ENCODE measurements around the gene ABCG2. TPM values are rescaled to one million over a fixed set of nuclear protein-coding genes. Genes with fewer than 3 reads are reported as not detected.
"Not testable (repeated sequence)": the region's sequence is repeated elsewhere in the genome, so short reads cannot be mapped to it uniquely, and the experiment has no call there.

ABCG2 gene
- total RNA-seq, 1 experiment from 2014 or later: 0.12 TPM

- Mint-ChIP-seq H3K27ac (ENCODE audit: low read depth, unreplicated experiment) (no peak overlapping the region), H3K9me3 (ENCODE audit: unreplicated experiment) (no peaks in the 10 kb centered on the region), H3K27me3 (ENCODE audit: insufficient read depth, unreplicated experiment) (no peaks in the 10 kb centered on the region), H3K4me3 (ENCODE audit: unreplicated experiment) (no peak overlapping the region), H3K4me1 (ENCODE audit: insufficient read depth, unreplicated experiment) (no peaks in the 10 kb centered on the region), H3K36me3 (ENCODE audit: insufficient read depth, unreplicated experiment) (no peaks in the 10 kb centered on the region)
- no peak for TF ChIP-seq CTCF (IDR thresholded peaks at IDR 0.05; ENCODE audit: unreplicated experiment)
- intact Hi-C loops (cut with micrococcal nuclease): no loop called here
- DNase-seq (ENCODE audit: unreplicated experiment): no peak
- BruUV-seq (replicated peaks): no TSS peak
- CTCF ChIA-PET: no interaction called here
- POLR2A ChIA-PET: interaction anchor here (1.2 kb wide), 1 partner anchor 13 kb away, joined by 3 read pairs; no protein-coding TSS in a partner anchor
These were observed 28.4 kb downstream of the ABCG2 start for GRCh38 chr4:88130003-88130402.

DNA sequence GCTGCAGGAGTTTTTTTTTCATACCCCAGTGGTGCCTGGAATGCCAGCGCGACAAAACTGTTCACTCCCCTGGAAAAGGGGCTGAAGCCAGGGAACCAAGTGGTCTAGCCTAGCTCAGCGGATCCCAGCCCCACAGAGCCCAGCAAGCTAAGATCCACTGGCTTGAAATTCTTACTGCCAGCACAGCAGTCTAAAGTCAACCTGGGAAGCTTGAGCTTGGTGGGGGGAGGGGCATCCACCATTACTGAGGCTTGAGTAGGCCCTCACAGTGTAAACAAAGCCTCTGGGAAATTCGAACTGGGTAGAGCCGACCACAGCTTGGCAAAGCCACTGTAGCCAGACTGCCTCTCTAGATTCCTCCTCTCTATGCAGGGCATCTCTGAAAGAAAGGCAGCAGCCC lies 36.2 kb downstream of the ABCG2 start:
- H3K27ac Mint-ChIP-seq (ENCODE audit: low read depth, unreplicated experiment); DNase-seq (ENCODE audit: unreplicated experiment): not testable (repeated sequence)

GRCh38 chr4:88119943-88120342 lies 38.5 kb downstream of the ABCG2 start:
- intact Hi-C loops (cut with micrococcal nuclease): no loop called here
- H3K4me3 Mint-ChIP-seq (ENCODE audit: unreplicated experiment): no peak overlapping the region
- no peaks in the 10 kb centered on the region for H3K27me3 Mint-ChIP-seq (ENCODE audit: insufficient read depth, unreplicated experiment)
- no peaks in the 10 kb centered on the region for H3K4me1 Mint-ChIP-seq (ENCODE audit: insufficient read depth, unreplicated experiment)
- H3K36me3 Mint-ChIP-seq (ENCODE audit: insufficient read depth, unreplicated experiment): no peaks in the 10 kb centered on the region
- H3K9me3 Mint-ChIP-seq (ENCODE audit: unreplicated experiment): peaks cover 32% of the 10 kb centered on the region
- no peak for TF ChIP-seq CTCF (IDR thresholded peaks at IDR 0.05; ENCODE audit: unreplicated experiment)
- ChIA-PET CTCF (interaction anchor here (0.7 kb wide), 1 partner anchor 97 kb away, joined by 3 read pairs; no protein-coding TSS in a partner anchor), POLR2A (interaction anchor here (0.7 kb wide), 1 partner anchor 14 kb away, joined by 3 read pairs; no protein-coding TSS in a partner anchor)
- DNase-seq (ENCODE audit: unreplicated experiment): no peak
- no peak overlapping the region for H3K27ac Mint-ChIP-seq (ENCODE audit: low read depth, unreplicated experiment)
- BruUV-seq (replicated peaks): no TSS peak

More for the DNA sequence above, 36.2 kb downstream of the ABCG2 start:
- H3K27me3 Mint-ChIP-seq (ENCODE audit: insufficient read depth, unreplicated experiment); intact Hi-C loops (cut with micrococcal nuclease); H3K4me3 Mint-ChIP-seq (ENCODE audit: unreplicated experiment); H3K36me3 Mint-ChIP-seq (ENCODE audit: insufficient read depth, unreplicated experiment); CTCF ChIA-PET; H3K4me1 Mint-ChIP-seq (ENCODE audit: insufficient read depth, unreplicated experiment); BruUV-seq (replicated peaks): not testable (repeated sequence)
- peaks cover 32% of the 10 kb centered on the region for H3K9me3 Mint-ChIP-seq (ENCODE audit: unreplicated experiment)
- POLR2A ChIA-PET: interaction anchor here (1.4 kb wide), 1 partner anchor 10 kb away, joined by 6 read pairs; no protein-coding TSS in a partner anchor

GRCh38 chr4:88115587-88115986 lies 42.9 kb downstream of the ABCG2 start:
- Mint-ChIP-seq H3K9me3 (ENCODE audit: unreplicated experiment) (peaks cover 14% of the 10 kb centered on the region), H3K27ac (ENCODE audit: low read depth, unreplicated experiment) (no peak overlapping the region), H3K36me3 (ENCODE audit: insufficient read depth, unreplicated experiment) (no peaks in the 10 kb centered on the region), H3K4me3 (ENCODE audit: unreplicated experiment) (no peak overlapping the region), H3K4me1 (ENCODE audit: insufficient read depth, unreplicated experiment) (no peaks in the 10 kb centered on the region), H3K27me3 (ENCODE audit: insufficient read depth, unreplicated experiment) (no peaks in the 10 kb centered on the region)
- DNase-seq (ENCODE audit: unreplicated experiment): no peak
- no peak for TF ChIP-seq CTCF (IDR thresholded peaks at IDR 0.05; ENCODE audit: unreplicated experiment)
- BruUV-seq (replicated peaks): no TSS peak
- intact Hi-C loops (cut with micrococcal nuclease): no loop called here
- CTCF ChIA-PET: no interaction called here
- POLR2A ChIA-PET: no interaction called here

GRCh38 chr4:88112856-88113255 lies 45.6 kb downstream of the ABCG2 start:
- Mint-ChIP-seq H3K27ac (ENCODE audit: low read depth, unreplicated experiment) (no peak overlapping the region), H3K36me3 (ENCODE audit: insufficient read depth, unreplicated experiment) (no peaks in the 10 kb centered on the region), H3K27me3 (ENCODE audit: insufficient read depth, unreplicated experiment) (no peaks in the 10 kb centered on the region), H3K4me3 (ENCODE audit: unreplicated experiment) (no peak overlapping the region), H3K4me1 (ENCODE audit: insufficient read depth, unreplicated experiment) (no peaks in the 10 kb centered on the region), H3K9me3 (ENCODE audit: unreplicated experiment) (no peaks in the 10 kb centered on the region)
- no TSS peak for BruUV-seq (replicated peaks)
- ChIA-PET POLR2A (interaction anchor here (0.7 to 1.8 kb wide), 2 partner anchors 10 to 103 kb away, joined by 4 to 6 read pairs; no protein-coding TSS in a partner anchor), CTCF (interaction anchor here (1.1 kb wide), 1 partner anchor 58 kb away, joined by 4 read pairs; no protein-coding TSS in a partner anchor)
- intact Hi-C loops (cut with micrococcal nuclease): no loop called here
- no peak for TF ChIP-seq CTCF (IDR thresholded peaks at IDR 0.05; ENCODE audit: unreplicated experiment)
- no peak for DNase-seq (ENCODE audit: unreplicated experiment)
